HepG2 (cell line): ENCODE data around the gene CARMIL3.

Source experiments
- MAFK ChIP-seq, 2 experiments: IDR thresholded peaks in 1 of 2; conservative IDR thresholded peaks in 1 of 2; 2 replicates each; pipeline ENCODE4 v1.6.1; 2011; ENCODE audit warnings: improper control_type of control experiment in 2 of 2, low read length in 2 of 2
- POLR2A ChIP-seq, 2 experiments: IDR thresholded peaks; 2 replicates each; pipeline ENCODE4 v1.6.1; 2011; ENCODE audit warnings: low read depth in 2 of 2, low read length in 2 of 2, mild to moderate bottlenecking in 1 of 2, moderate library complexity in 1 of 2; ENCODE audit not compliant: insufficient read depth in 1 of 2
- STAG1 ChIP-seq: sonication (generic); formaldehyde crosslinking; IDR thresholded peaks from 2 replicates; pipeline ENCODE4 v1.4.0; 2020; ENCODE audit warnings: missing genetic modification reagents
- ZNF660 ChIP-seq: sonication (generic); formaldehyde crosslinking; IDR thresholded peaks from 2 replicates; pipeline ENCODE4 v1.5.1; 2020; ENCODE audit warnings: mild to moderate bottlenecking, low read depth, missing genetic modification reagents, borderline replicate concordance
- ZNF691 ChIP-seq: sonication (generic); formaldehyde crosslinking; IDR thresholded peaks from 2 replicates; pipeline ENCODE4 v1.4.0; 2020; ENCODE audit warnings: missing genetic modification reagents, low read depth, mild to moderate bottlenecking, borderline replicate concordance
- TF ChIP-seq, protein P1 (sequence below): sonication (generic); formaldehyde crosslinking; IDR thresholded peaks from 2 replicates; pipeline ENCODE4; 2020; ENCODE audit warnings: missing genetic modification reagents, mild to moderate bottlenecking, borderline replicate concordance

DNA sequence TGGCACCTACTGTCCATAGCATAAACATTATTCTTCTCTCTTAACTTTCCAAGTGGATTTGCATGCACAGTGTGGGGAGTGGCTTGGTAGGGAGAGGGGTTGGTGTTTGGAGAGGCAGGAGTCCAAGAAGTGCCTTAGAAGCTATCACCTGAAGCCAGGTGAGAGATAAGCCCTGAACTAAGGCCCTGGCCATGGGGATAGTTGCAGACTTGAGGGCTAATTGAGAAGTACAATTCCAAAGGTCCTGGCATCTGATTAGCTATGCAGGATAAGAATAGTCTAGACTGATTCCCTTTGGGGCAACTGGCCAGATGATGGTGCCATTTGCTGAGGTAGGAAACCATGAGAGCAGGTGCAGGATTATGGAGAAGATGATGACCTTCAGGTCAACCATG is 40.3 kb downstream of the CARMIL3 start:
- TF ChIP-seq, protein P1, sequence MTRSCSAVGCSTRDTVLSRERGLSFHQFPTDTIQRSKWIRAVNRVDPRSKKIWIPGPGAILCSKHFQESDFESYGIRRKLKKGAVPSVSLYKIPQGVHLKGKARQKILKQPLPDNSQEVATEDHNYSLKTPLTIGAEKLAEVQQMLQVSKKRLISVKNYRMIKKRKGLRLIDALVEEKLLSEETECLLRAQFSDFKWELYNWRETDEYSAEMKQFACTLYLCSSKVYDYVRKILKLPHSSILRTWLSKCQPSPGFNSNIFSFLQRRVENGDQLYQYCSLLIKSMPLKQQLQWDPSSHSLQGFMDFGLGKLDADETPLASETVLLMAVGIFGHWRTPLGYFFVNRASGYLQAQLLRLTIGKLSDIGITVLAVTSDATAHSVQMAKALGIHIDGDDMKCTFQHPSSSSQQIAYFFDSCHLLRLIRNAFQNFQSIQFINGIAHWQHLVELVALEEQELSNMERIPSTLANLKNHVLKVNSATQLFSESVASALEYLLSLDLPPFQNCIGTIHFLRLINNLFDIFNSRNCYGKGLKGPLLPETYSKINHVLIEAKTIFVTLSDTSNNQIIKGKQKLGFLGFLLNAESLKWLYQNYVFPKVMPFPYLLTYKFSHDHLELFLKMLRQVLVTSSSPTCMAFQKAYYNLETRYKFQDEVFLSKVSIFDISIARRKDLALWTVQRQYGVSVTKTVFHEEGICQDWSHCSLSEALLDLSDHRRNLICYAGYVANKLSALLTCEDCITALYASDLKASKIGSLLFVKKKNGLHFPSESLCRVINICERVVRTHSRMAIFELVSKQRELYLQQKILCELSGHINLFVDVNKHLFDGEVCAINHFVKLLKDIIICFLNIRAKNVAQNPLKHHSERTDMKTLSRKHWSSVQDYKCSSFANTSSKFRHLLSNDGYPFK (CRISPR knock-in tag), result no peak
- no peak for TF ChIP-seq ZNF660 (CRISPR knock-in tag)
- TF ChIP-seq MAFK (conservative IDR thresholded peaks at IDR 0.05 in 1 of 2, IDR thresholded peaks at IDR 0.05 in 1 of 2; ENCODE audit: low read length in 2 of 2), result no peak
- no peak for TF ChIP-seq ZNF691 (CRISPR knock-in tag)
- TF ChIP-seq POLR2A (IDR thresholded peaks at IDR 0.05; ENCODE audit: insufficient read depth in 1 of 2, low read depth in 2 of 2, low read length in 2 of 2), result 0 out of 4 replicates have a peak, but pooled peaks of 1 of the 2 experiments have one; percentile 4
- TF ChIP-seq STAG1 (CRISPR knock-in tag), result no peak; the same call in 1 of the 2 replicates
